CD4-positive, alpha-beta T cell (primary cell): ENCODE results near the gene TNFAIP1. TPM values are rescaled to one million over a fixed set of nuclear protein-coding genes. Genes with fewer than 3 reads are reported as not detected.

Experiments used
- ATAC-seq: fragments of 200-7000 bp; cut with Tn5 transposase; one replicate; pipeline ENCODE4 v1.10.0; 2022; ENCODE audit warnings: mild to moderate bottlenecking; ENCODE audit not compliant: poor library complexity
- CTCF ChIA-PET: fragments of 350-600 bp; sonication (Branson Sonifier 250); formaldehyde crosslinking; loops from one replicate; lab custom pipeline; 2021; ENCODE audit warnings: antibody characterized with exemption, inconsistent platforms; lab: Charles Lee
- POLR2A ChIA-PET: fragments of 350-600 bp; sonication (Branson Sonifier 250); formaldehyde crosslinking; loops from one replicate; lab custom pipeline; 2021; ENCODE audit warnings: antibody characterized with exemption, inconsistent platforms; lab: Charles Lee
- DNase-seq, 14 experiments: peaks; one replicate each; pipeline ENCODE4 v3.0.0-alpha.2; 2013 to 2020; ENCODE audit warnings: mixed read lengths in 2 of 14
- H3K27ac ChIP-seq, 2 donors: one replicate each; pipeline versions ENCODE4 v1.5.1 to v1.7.0; 2013; ENCODE audit warnings: low read length in 2 of 2, low read depth in 1 of 2, mild to moderate bottlenecking in 1 of 2
- H3K27me3 ChIP-seq, 2 experiments: 1 replicate in 1 of 2; 2 replicates in 1 of 2; pipeline versions ENCODE4 v1.6.1 to v1.7.0; 2013; ENCODE audit warnings: low read length in 2 of 2, control low read depth in 1 of 2, mild to moderate bottlenecking in 1 of 2, moderate library complexity in 1 of 2; ENCODE audit not compliant: insufficient read depth in 2 of 2, control insufficient read depth in 1 of 2
- H3K36me3 ChIP-seq: one replicate; pipeline ENCODE4 v1.6.1; 2013; ENCODE audit warnings: low read length, control low read depth; ENCODE audit not compliant: insufficient read depth
- H3K4me1 ChIP-seq: one replicate; pipeline ENCODE4 v1.6.1; 2013; ENCODE audit warnings: low read length, control low read depth; ENCODE audit not compliant: insufficient read depth
- H3K4me3 ChIP-seq: one replicate; pipeline ENCODE4 v1.5.1; 2013; ENCODE audit warnings: mild to moderate bottlenecking, low read length, moderate library complexity
- H3K9me3 ChIP-seq, 2 experiments: 1 replicate in 1 of 2; 2 replicates in 1 of 2; pipeline versions ENCODE4 v1.6.1 to v1.7.0; 2013; ENCODE audit warnings: low read length in 2 of 2, mild to moderate bottlenecking in 2 of 2, control low read depth in 1 of 2, moderate library complexity in 1 of 2; ENCODE audit not compliant: control insufficient read depth in 1 of 2, insufficient read depth in 1 of 2
- H3K27ac Mint-ChIP-seq: one replicate; pipeline ENCODE4 v1.8.0; 2020; ENCODE audit warnings: mixed read lengths
- H3K27me3 Mint-ChIP-seq: one replicate; pipeline ENCODE4 v1.8.0; 2021; ENCODE audit warnings: mixed read lengths
- H3K36me3 Mint-ChIP-seq: one replicate; pipeline ENCODE4 v1.8.0; 2021; ENCODE audit warnings: low read depth, mixed read lengths
- H3K4me1 Mint-ChIP-seq: one replicate; pipeline ENCODE4 v1.8.0; 2021; ENCODE audit warnings: low read depth, mixed read lengths
- H3K4me3 Mint-ChIP-seq: one replicate; pipeline ENCODE4 v1.8.0; 2020; ENCODE audit warnings: mild to moderate bottlenecking, mixed read lengths
- H3K9me3 Mint-ChIP-seq: one replicate; pipeline ENCODE4 v1.8.0; 2020; ENCODE audit warnings: mixed read lengths
- CTCF ChIP-seq: fragments of 200-600 bp; IDR thresholded peaks from one replicate; pipeline ENCODE4 v1.8.0; 2022; ENCODE audit warnings: antibody characterized with exemption, mild to moderate bottlenecking
- intact Hi-C, 2 experiments: fragments of 100-400 bp; cut with DNase I in 1 of 2; cut with micrococcal nuclease in 1 of 2; formaldehyde crosslinking; loops; one replicate each; pipeline versions ENCODE4 v1.15.1 to v1.9.0; 2023 to 2025; cut with DNase I, micrococcal nuclease
- microRNA-seq: library from miRNA; unstranded; fragments of <30 nt; microRNA quantifications from one replicate; pipeline ENCODE4 v1.2.0, GENCODE V29; 2021; ENCODE audit warnings: borderline microRNAs expressed, borderline replicate concordance
- total RNA-seq, 174 experiments: library from RNA in 2 of 174; stranded (reverse) in 2 of 174; gene quantifications; one replicate each; pipeline ENCODE4 v1.2.3 and lab custom pipeline; 2021 to 2026

Gene TNFAIP1
- total RNA-seq, 2 experiments from 2014 or later: 9.5 to 12.1 TPM

GRCh38 chr17:28395426-28395825 is 59.9 kb downstream of the TNFAIP1 start:
- Mint-ChIP-seq H3K36me3 (peaks cover 45% of the 10 kb centered on the region), H3K27me3 (no peaks in the 10 kb centered on the region), H3K9me3 (no peaks in the 10 kb centered on the region), H3K4me3 (no peak overlapping the region), H3K4me1 (no peaks in the 10 kb centered on the region), H3K27ac (no peak overlapping the region)
- Histone ChIP-seq H3K27ac (no peak overlapping the region), H3K27me3 (no peaks in the 10 kb centered on the region), H3K4me3 (no peak overlapping the region), H3K36me3 (peaks cover 65% of the 10 kb centered on the region), H3K4me1 (no peaks in the 10 kb centered on the region), H3K9me3 (no peaks in the 10 kb centered on the region)
- no peak for DNase-seq
- POLR2A ChIA-PET: no interaction called here
- CTCF ChIA-PET: no interaction called here
- ATAC-seq: no peak
- intact Hi-C loops: no loop called here
- TF ChIP-seq CTCF: no peak

- H3K36me3 ChIP-seq: peaks cover 61% of the 10 kb centered on the region
- Mint-ChIP-seq H3K27ac (no peak overlapping the region), H3K9me3 (no peaks in the 10 kb centered on the region), H3K4me1 (no peaks in the 10 kb centered on the region), H3K27me3 (no peaks in the 10 kb centered on the region), H3K36me3 (peaks cover 40% of the 10 kb centered on the region), H3K4me3 (no peak overlapping the region)
- DNase-seq (no peak), ATAC-seq (no peak)
- ChIA-PET CTCF (no interaction called here), POLR2A (no interaction called here)
- H3K4me3 ChIP-seq: no peak overlapping the region
- intact Hi-C loops: no loop called here
- no peaks in the 10 kb centered on the region for H3K4me1 ChIP-seq
- no peak overlapping the region for H3K27ac ChIP-seq
- TF ChIP-seq CTCF: no peak
- no peaks in the 10 kb centered on the region for H3K9me3 ChIP-seq
- H3K27me3 ChIP-seq: no peaks in the 10 kb centered on the region
Measured at GRCh38 chr17:28395968-28396367, 60.4 kb downstream of the TNFAIP1 start.

Small RNA genes within 50 kb of the gene (microRNA-seq; reads per million reads assigned to microRNA genes)
- gene MIR4723: 1.2 reads per million

Other genes starting within 250 kb of the TNFAIP1 start
- 1 to 10 TPM; 2.6 to 3.7 TPM for gene TMEM97, start 16.6 kb upstream of the TNFAIP1 start, total RNA-seq
- 10 to 100 TPM; 52.6 to 53.1 TPM for gene IFT20, start 289 bp upstream of the TNFAIP1 start, total RNA-seq
- 10 to 100 TPM; 22.1 to 23.9 TPM for gene POLDIP2, start 21.8 kb downstream of the TNFAIP1 start, total RNA-seq
- gene SEBOX, start 29.4 kb downstream of the TNFAIP1 start, total RNA-seq: not detected
- gene VTN, start 34.5 kb downstream of the TNFAIP1 start, total RNA-seq: under 1 TPM; 0.16 to 0.17 TPM
- 10 to 100 TPM; 12.5 to 15.4 TPM for gene SARM1, start 35.9 kb downstream of the TNFAIP1 start, total RNA-seq
- under 1 TPM; 0.44 to 0.45 TPM for gene SLC46A1, start 70.5 kb downstream of the TNFAIP1 start, total RNA-seq
- gene SLC13A2, start 137.9 kb downstream of the TNFAIP1 start, total RNA-seq: not detected
- gene FOXN1, start 170.6 kb downstream of the TNFAIP1 start, total RNA-seq: not detected
- gene UNC119, start 216.9 kb downstream of the TNFAIP1 start, total RNA-seq: 10 to 100 TPM; 77.1 to 83.9 TPM
- gene PIGS, start 235.8 kb downstream of the TNFAIP1 start, total RNA-seq: 10 to 100 TPM; 73.8 to 76.4 TPM
- 10 to 100 TPM; 21.8 to 22.7 TPM for gene ALDOC, start 241.1 kb downstream of the TNFAIP1 start, total RNA-seq